HUES64 (cell line): Measurements from ENCODE around the gene DNAH17.

ENCODE experiments used
- H3K27ac ChIP-seq: 2 replicates; pipeline ENCODE4 v1.7.0; 2013; ENCODE audit warnings: low read depth, low read length, inconsistent platforms
- H3K27me3 ChIP-seq: 2 replicates; pipeline ENCODE4 v1.6.1; 2013; ENCODE audit warnings: mild to moderate bottlenecking, low read length; ENCODE audit not compliant: insufficient read depth
- H3K36me3 ChIP-seq: 2 replicates; pipeline ENCODE4 v1.6.1; 2013; ENCODE audit warnings: mild to moderate bottlenecking, low read length; ENCODE audit not compliant: insufficient read depth
- H3K4me1 ChIP-seq: 2 replicates; pipeline ENCODE4 v1.6.1; 2013; ENCODE audit warnings: mild to moderate bottlenecking, low read length, moderate library complexity; ENCODE audit not compliant: insufficient read depth
- H3K4me3 ChIP-seq: 2 replicates; pipeline ENCODE4 v1.5.1; 2013; ENCODE audit warnings: mild to moderate bottlenecking, low read length, moderate library complexity
- H3K9ac ChIP-seq: 2 replicates; pipeline ENCODE4 v1.6.1; 2013; ENCODE audit warnings: mild to moderate bottlenecking, low read depth, low read length
- H3K9me3 ChIP-seq: 2 replicates; pipeline ENCODE4 v1.6.1; 2013; ENCODE audit warnings: low read depth, low read length; ENCODE audit not compliant: insufficient read depth
- WGBS: fragments of 150-250, 120-280 bp; methylation state at CpG from one replicate; pipeline ENCODE4 v1.1.7; 2013; ENCODE audit warnings: missing lambda C conversion rate; 5-methylcytosine and 5-hydroxymethylcytosine counted together

Gene DNAH17

DNA sequence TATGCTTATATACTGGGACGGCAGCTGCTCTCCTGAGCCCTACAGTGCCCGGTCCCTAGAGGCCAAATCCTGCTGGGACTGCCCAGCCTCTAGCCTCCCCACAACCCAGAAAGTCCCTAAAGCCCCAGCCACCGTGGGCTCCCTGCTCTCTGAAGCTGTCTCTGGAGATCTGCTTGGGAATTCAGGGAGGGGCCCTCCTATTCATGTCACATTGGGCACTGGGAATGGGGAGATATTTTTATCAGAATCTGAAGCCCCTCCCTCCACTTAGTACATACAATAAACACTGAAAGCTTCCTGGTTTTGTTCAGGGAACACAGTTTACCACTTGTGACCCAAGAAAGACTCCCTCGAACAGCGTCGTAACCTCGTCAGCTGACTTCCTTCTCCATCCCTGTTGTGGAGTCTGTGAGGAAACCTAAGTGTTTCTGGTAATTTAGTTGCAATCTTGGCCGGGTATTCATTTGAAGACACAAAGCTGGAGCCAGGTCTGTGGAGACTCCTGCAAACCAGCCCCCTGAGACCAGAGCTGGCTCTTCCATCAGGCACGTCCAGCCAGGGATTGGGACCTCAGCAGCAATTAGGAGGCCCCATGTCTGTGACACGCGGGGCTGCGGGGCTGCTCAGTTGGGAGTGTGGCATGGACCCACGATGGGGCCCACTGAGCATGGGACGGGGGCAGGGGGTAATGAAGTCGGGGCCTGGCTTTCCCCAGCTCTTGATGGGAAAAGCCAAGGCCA is 160.2 kb downstream of the DNAH17 start:
- Histone ChIP-seq H3K4me3 (no peak overlapping the region), H3K36me3 (peaks cover 74% of the 10 kb centered on the region), H3K27ac (no peak overlapping the region), H3K9me3 (no peaks in the 10 kb centered on the region), H3K4me1 (no peaks in the 10 kb centered on the region), H3K9ac (no peak overlapping the region), H3K27me3 (no peaks in the 10 kb centered on the region)
- 93% methylated on average over 15 of the region's 15 CpGs for WGBS

DNA sequence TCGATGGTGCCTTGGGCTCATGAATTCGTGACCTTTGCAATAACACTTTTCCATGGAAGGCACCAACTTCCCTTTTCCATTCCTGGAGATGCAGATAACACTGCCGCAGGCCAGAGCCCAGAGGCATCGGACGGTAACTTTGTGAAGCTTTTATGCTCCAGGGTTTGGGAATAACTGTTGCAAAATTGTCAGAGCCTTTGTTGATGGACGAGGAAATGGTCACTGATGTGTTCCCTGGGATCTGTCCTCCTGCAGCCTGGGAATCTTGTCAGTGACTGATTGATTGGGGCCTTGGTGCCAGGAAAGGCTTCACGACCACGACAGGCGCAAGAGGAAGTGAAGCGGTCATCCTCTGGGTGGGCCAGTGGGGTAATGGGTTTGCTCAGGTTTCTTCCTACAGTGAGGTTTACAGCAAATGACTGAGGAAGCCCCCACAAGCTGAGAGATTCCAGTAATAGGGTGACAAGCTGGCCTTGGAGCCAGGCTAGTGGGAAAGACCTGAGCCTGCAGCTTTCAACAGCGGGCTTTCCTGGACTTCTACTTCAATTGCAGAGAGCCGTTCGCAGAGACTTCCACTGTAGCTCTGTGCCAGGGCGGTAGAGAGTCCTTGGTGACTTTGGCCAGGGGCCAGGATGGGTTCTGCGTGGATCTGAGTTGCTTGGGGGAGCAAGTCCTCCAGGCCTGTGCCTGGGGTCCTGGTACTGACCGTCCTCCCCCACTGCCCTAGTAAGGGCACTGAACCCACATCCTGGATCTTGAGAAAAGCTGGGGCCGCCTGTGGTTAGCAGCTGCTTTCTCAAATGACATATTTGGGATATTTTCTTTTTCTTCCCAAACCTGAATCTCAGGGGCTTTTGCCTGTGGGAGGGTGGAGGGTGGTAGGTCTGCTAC is 161.1 kb downstream of the DNAH17 start:
- Histone ChIP-seq H3K27me3 (no peaks in the 10 kb centered on the region), H3K9ac (no peak overlapping the region), H3K4me3 (no peak overlapping the region), H3K36me3 (peaks cover 68% of the 10 kb centered on the region), H3K9me3 (no peaks in the 10 kb centered on the region), H3K4me1 (no peaks in the 10 kb centered on the region), H3K27ac (no peak overlapping the region)
- 93% methylated on average over 17 of the region's 17 CpGs for WGBS

DNA sequence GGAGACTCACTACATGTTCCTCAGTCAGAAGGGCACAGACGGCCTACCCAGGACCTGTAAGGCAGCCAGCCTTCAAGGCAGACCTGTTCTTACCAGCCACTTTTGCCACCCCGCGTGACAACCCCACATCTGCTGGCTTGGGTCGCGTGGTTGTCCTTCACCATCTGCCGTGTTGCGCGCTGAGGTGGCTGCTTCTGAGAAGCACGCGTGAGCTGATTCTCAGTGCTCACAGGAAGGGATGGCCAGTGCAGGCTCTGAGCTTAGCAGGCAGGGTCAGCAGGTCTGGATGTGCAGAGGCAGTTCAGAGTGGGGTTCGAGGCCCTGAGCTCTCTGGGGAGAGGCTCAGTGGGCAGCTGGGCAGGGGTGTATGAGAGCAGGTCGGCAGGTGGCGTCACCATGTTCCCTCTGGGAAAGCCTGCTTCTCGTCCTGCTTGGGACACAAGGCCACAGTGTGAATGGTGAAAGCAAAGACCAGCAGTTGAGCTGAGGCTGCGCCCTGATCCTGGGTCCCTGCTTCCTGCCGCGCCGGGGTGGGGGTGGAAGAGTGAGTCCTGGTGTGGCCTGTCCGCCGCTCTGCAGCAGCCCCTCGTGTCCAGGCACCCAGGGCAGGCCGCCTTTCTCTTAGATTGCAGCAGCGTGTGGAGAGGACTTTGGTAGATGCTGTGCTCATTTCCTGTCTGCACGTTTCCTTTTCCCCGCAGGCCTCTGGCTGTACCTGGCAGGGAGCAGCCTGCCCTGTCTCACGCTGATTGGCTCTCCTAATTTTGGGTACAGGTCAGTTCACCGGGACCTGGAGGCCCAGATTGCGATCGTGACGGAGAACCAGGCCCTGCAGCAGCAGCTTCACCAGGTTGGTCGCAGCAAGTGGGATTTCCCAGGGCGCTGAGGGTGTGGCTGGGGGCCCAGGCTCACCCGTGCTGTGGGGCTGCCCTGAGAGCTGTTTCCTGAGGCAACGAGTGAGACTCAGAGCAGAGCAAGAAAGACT is 162.7 kb downstream of the DNAH17 start:
- Histone ChIP-seq H3K9ac (no peak overlapping the region), H3K27ac (no peak overlapping the region; the same call in 1 of the 2 replicates), H3K36me3 (peaks cover 53% of the 10 kb centered on the region)

DNA sequence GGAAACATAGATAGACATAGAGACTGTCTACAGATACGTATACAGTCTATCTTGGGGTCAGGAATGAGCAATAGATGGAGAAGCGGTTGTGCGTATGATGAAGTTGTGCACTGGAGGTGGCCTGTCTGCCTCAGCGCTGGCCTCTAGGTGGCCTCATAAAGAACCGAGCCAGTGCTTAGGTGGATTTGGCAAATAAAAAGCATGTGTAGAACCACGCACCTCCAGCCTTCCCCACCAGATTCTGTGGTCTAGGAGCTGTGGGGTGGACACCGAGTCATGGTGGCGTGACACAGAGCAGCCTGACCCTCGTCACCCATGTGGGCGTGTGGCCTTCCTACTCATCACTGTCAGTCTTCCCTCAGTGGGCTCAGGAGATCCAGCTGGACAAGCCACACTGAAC is 164.8 kb downstream of the DNAH17 start:
- Histone ChIP-seq H3K4me3 (no peak overlapping the region), H3K27me3 (no peaks in the 10 kb centered on the region), H3K27ac (no peak overlapping the region), H3K9ac (no peak overlapping the region), H3K4me1 (no peaks in the 10 kb centered on the region), H3K9me3 (no peaks in the 10 kb centered on the region), H3K36me3 (peaks cover 51% of the 10 kb centered on the region)
- WGBS = 89% methylated on average over 10 of the region's 10 CpGs

More for the DNA sequence above, 162.7 kb downstream of the DNAH17 start:
- no peaks in the 10 kb centered on the region for H3K9me3 ChIP-seq
- H3K4me3 ChIP-seq = no peak overlapping the region
- no peaks in the 10 kb centered on the region for H3K4me1 ChIP-seq
- no peaks in the 10 kb centered on the region for H3K27me3 ChIP-seq
- 91% methylated on average over 34 of the region's 34 CpGs for WGBS

DNA sequence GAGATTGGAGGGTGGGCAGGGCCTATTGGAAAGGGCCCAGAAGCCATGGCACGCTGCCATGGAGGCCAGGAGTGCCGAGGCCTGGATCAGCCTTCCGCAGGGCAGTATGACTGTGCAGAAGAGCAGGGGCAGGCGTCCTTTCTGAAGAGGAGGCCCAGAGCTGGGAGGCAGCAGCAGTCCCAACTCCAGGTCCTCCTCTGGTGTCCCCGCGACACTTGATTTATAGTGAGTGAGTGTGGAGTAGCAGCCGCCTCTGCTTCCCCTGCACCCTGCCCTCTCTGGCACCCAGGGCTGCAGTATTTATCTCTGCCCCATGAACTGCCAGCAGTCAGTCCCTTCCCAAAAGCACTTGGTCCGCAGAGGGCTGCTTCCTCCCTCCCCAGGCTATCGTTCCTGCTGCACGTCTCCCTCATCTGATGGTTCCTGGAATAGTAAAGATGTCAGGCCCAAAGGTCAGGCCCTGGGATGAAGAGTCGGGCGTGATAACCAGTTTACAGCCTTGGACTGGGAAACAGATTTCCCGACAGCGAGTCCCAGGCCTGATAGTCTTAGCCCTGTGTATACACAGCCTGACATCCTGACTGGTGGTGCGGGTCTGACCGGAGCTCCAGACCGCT is 165.8 kb downstream of the DNAH17 start:
- H3K27ac ChIP-seq = no peak overlapping the region
- no peak overlapping the region for H3K9ac ChIP-seq
- H3K9me3 ChIP-seq = no peaks in the 10 kb centered on the region
- H3K27me3 ChIP-seq = no peaks in the 10 kb centered on the region
- WGBS = 93% methylated on average over 17 of the region's 17 CpGs
- H3K4me3 ChIP-seq = no peak overlapping the region
- no peaks in the 10 kb centered on the region for H3K4me1 ChIP-seq
- H3K36me3 ChIP-seq = peaks cover 51% of the 10 kb centered on the region

DNA sequence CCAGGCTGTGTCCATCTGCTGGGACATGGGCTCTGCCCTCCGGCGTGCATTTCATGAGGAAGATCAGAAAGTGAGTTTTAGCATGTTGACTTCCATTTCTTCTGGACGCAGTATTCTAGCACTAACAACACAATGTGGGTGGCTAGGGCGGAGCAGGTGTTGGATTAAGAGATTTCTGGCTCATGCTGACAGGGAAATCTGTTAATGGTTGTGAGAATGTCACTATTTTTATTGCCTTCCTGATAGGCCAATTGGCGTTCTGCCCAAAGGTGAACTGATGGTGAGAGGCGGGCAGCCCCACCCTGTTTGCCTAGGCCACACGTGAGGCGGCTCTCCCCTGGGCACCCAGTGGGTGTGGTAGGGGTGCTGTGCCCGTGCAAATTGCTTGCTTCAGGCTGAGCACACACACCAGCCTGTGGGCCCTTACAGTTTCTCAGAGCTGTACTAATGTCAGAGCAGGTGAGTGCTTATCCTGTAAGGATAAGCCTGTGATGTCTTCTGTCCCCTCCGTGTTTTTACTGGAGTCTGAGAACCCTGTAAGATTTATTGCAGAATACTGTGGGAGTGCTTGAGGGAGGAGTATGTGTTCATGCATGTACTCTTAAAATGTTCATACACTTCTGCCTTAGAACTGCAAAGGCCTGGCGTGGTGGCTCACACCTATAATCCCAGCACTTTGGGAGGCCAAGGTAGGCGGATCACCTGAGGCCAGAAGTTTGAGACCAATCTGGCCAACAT is 167.8 kb downstream of the DNAH17 start:
- Histone ChIP-seq H3K4me3 (no peak overlapping the region), H3K27ac (no peak overlapping the region), H3K36me3 (peaks cover 45% of the 10 kb centered on the region), H3K27me3 (no peaks in the 10 kb centered on the region), H3K4me1 (no peaks in the 10 kb centered on the region), H3K9me3 (no peaks in the 10 kb centered on the region), H3K9ac (no peak overlapping the region)
- WGBS = 95% methylated on average over 12 of the region's 12 CpGs

DNA sequence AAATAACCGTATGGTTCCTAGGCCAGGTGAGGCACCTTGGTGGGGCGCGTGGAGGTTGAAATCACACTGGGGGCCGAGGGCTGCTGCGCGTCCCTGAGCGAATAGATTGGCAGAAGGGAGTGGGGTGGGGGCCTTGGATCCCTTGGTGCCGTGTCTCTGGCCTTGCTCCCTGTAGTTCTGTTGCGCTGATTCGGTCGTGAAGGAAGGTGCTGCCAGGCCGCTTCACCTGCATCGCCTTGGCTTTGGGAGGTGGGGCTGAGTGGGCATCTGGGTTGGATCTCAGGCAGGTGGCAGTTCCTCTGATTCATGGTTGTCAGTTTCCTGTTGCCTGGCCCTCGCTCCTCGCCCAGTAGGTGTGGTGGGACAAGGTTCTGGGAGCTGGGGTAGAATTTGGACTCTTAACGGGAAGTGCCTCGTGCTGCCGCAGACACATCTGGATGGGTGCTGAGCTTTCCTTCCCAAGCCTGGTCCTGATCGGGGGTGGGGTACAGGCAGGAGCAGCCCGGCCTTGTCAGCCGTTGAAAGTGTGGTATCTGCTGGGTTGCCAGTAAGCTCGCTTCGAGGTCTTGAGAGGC is 168.6 kb downstream of the DNAH17 start:
- 94% methylated on average over 23 of the region's 23 CpGs for WGBS
- Histone ChIP-seq H3K9me3 (no peaks in the 10 kb centered on the region), H3K4me3 (no peak overlapping the region), H3K4me1 (no peaks in the 10 kb centered on the region), H3K36me3 (peaks cover 50% of the 10 kb centered on the region), H3K27ac (no peak overlapping the region), H3K27me3 (no peaks in the 10 kb centered on the region), H3K9ac (no peak overlapping the region)

DNA sequence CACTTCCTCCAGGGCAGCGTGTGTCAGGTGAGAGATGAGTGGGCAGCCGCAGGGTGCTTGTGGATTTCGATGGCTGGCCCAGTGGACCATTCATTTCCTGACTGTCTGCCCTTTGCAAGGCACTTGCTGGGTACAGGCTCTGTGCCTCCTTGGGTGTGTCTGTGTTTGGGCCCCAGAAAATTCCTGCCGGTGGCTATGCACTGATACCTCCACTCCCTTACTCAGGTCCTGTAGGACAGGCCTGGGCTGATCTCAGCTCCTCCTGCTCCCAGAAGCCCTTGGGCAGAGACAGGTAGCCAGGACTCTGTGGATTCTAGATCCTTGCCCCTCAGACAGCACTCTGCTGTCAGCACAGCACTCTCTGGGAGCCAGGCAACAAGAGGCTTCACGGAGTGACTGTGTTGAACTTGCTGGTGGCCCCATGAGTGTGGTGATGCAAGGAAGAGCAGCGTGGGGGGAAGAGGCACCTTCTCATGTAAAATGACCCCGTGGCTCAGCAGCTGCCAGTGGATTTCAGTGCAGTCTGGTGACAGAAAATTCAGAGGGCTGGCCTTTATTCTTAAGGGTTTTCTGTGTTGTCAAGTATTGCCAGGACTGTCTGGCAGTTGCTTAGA is 169.7 kb downstream of the DNAH17 start:
- Histone ChIP-seq H3K27me3 (no peaks in the 10 kb centered on the region), H3K9ac (0 out of 2 replicates have a peak overlapping the region, but pooled peaks have one; percentile 0), H3K36me3 (peaks cover 50% of the 10 kb centered on the region), H3K4me1 (no peaks in the 10 kb centered on the region), H3K4me3 (no peak overlapping the region), H3K9me3 (no peaks in the 10 kb centered on the region), H3K27ac (no peak overlapping the region)
- 85% methylated on average over 7 of the region's 7 CpGs for WGBS

DNA sequence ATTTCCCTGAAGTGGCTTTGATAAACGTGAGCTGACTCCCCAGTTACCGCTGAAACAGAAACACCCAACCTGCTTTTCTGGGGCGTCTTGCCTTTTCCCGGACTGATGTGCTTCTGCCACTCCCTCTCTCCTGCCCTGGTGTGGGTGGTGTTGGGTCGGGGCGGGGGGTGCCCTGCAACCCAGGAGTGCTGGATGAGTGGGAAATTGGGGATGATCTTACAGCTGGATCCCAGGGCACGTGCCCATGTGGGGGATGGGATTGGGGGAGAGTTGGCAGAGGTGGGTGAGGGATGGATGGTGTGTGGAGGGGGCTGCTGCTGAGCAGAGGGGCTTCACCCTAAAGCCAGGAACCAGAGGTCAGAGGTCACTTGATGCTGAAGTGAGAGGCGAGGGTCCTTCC is 170.3 kb downstream of the DNAH17 start:
- Histone ChIP-seq H3K4me3 (no peak overlapping the region), H3K36me3 (peaks cover 54% of the 10 kb centered on the region), H3K9me3 (no peaks in the 10 kb centered on the region), H3K27me3 (no peaks in the 10 kb centered on the region), H3K27ac (no peak overlapping the region), H3K9ac (no peak overlapping the region), H3K4me1 (no peaks in the 10 kb centered on the region)
- 94% methylated on average over 8 of the region's 8 CpGs for WGBS
